Measurements from ENCODE around the gene NCF4. TPM values are rescaled to one million over a fixed set of nuclear protein-coding genes. Genes with fewer than 3 reads are reported as not detected.

Gene NCF4
- not detected in 2 replicates for total RNA-seq

GRCh38 chr22:36860821-36861659 is at the start of gene NCF4:
TSS of gene NCF4 (plus strand) at chr22:36861006. CDS start at chr22:36861172, 166 bp downstream.

GRCh38 chr22:36816636-36817524 is 43.9 kb upstream of the NCF4 start, which contains the start of gene PVALB:
TSS of gene PVALB (minus strand) at chr22:36817035. CDS start at chr22:36817005, 30 bp downstream.

GRCh38 chr22:36913427-36914389 is 52.9 kb downstream of the NCF4 start, which contains the start of gene CSF2RB:
TSS of gene CSF2RB (plus strand) at chr22:36913628. CDS start at chr22:36922208, 8,580 bp downstream.

Other genes starting within 250 kb of the NCF4 start
- gene CACNG2, start 157.3 kb upstream of the NCF4 start, total RNA-seq: not detected in 2 replicates
- gene IFT27, start 84.9 kb upstream of the NCF4 start, total RNA-seq: 13.5 and 14.2 TPM in 2 replicates
- not detected in 2 replicates for gene PVALB, start 44.0 kb upstream of the NCF4 start, total RNA-seq
- gene CSF2RB, start 52.6 kb downstream of the NCF4 start, total RNA-seq: 3.5 and 6.6 TPM in 2 replicates
- gene TST, start 158.4 kb downstream of the NCF4 start, total RNA-seq: 41.9 and 54.2 TPM in 2 replicates
- 95.5 and 117 TPM in 2 replicates for gene MPST, start 158.7 kb downstream of the NCF4 start, total RNA-seq
- 31.2 and 34.5 TPM in 2 replicates for gene KCTD17, start 190.7 kb downstream of the NCF4 start, total RNA-seq
- gene TMPRSS6, start 248.7 kb downstream of the NCF4 start, total RNA-seq: not detected in 2 replicates